GM12801 (cell line): ENCODE measurements around the gene AGAP1.

ENCODE experiments used
- CTCF ChIP-seq: IDR thresholded peaks from one replicate; pipeline ENCODE4 v1.5.1; 2011; ENCODE audit warnings: control low read depth; ENCODE audit not compliant: insufficient read length; ENCODE audit errors: extremely low read depth

Gene AGAP1

GRCh38 chr2:235937936-235938335 lies 444.1 kb downstream of the AGAP1 start:
- TF ChIP-seq CTCF: no peak

GRCh38 chr2:235938611-235939010 lies 444.8 kb downstream of the AGAP1 start:
- no peak for TF ChIP-seq CTCF

- TF ChIP-seq CTCF: no peak
Observed at GRCh38 chr2:235939471-235939870, 445.6 kb downstream of the AGAP1 start.

- no peak for TF ChIP-seq CTCF
Observed at GRCh38 chr2:235940330-235940729, 446.5 kb downstream of the AGAP1 start.

- no peak for TF ChIP-seq CTCF
Observed at GRCh38 chr2:235944591-235944990, 450.7 kb downstream of the AGAP1 start.

GRCh38 chr2:235945608-235946140 lies 451.8 kb downstream of the AGAP1 start:
- no peak for TF ChIP-seq CTCF

GRCh38 chr2:235946590-235946989 lies 452.7 kb downstream of the AGAP1 start:
- TF ChIP-seq CTCF: no peak
